Mucosa of rectum (tissue), 2 donors: ENCODE measurements around the gene NTN1.
"Not testable (repeated sequence)": the region's sequence is repeated elsewhere in the genome, so short reads cannot be mapped to it uniquely, and the experiment has no call there.

Experiments
- H3K27ac ChIP-seq, 2 donors: one replicate each; pipeline ENCODE4 v1.7.0; 2013; ENCODE audit warnings: inconsistent platforms in 2 of 2, low read depth in 2 of 2, low read length in 2 of 2
- H3K27me3 ChIP-seq, 2 donors: one replicate each; pipeline ENCODE4 v1.7.0; 2013; ENCODE audit warnings: low read length in 2 of 2; ENCODE audit not compliant: control insufficient read depth in 2 of 2, insufficient read depth in 2 of 2
- H3K36me3 ChIP-seq, 2 donors: one replicate each; pipeline ENCODE4 v1.7.0; 2013; ENCODE audit warnings: low read length in 2 of 2; ENCODE audit not compliant: control insufficient read depth in 2 of 2, insufficient read depth in 2 of 2
- H3K4me1 ChIP-seq, 2 donors: one replicate each; pipeline ENCODE4 v1.7.0; 2013; ENCODE audit warnings: low read length in 2 of 2, mild to moderate bottlenecking in 1 of 2; ENCODE audit not compliant: control insufficient read depth in 2 of 2, insufficient read depth in 2 of 2
- H3K4me3 ChIP-seq, 2 donors: one replicate each; pipeline ENCODE4 v1.7.0; 2013; ENCODE audit warnings: low read length in 2 of 2
- H3K9ac ChIP-seq, 2 donors: one replicate each; pipeline ENCODE4 v1.7.0; 2013; ENCODE audit warnings: low read length in 2 of 2, low read depth in 1 of 2, mild to moderate bottlenecking in 1 of 2
- H3K9me3 ChIP-seq, 2 donors: one replicate each; pipeline ENCODE4 v1.7.0; 2013; ENCODE audit warnings: low read length in 2 of 2; ENCODE audit not compliant: control insufficient read depth in 2 of 2
- donor health status: healthy.
- donor health status: Normal muscosa, but diverticular disease.

NTN1 gene

DNA sequence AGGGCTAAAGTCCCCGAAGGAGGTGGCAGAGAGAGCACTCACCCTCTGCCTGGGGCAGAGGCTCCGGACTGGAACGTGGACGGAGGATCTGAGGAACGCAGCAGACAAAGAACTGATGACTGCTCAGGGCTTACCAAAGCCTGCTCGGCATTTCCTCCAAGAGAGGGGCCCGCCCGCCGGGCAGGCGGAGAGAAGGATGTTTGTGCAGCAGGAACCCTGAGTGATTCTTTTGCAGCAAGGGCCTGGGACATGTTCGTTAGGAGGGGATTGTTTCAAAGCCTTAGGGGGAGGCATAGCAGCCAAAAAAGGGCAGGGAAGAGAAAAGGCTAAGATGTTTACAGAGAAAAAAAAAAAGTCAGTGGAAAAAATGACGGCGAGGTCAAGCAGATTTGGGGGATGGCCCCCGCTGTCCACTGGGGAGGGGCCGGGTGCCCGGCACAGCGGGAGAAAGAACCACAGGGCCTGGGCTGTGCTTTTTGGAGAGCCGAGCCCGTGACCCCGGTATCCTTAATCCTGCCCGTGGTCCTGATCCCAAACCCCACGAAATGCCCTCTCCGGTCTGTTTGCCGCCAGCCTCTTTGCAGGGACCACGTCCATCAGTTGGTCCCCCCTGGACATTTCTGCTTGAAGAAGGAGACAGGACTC, 129.3 kb downstream of the NTN1 start:
- no peak overlapping the region for H3K9ac ChIP-seq
- no peaks in the 10 kb centered on the region for H3K9me3 ChIP-seq
- H3K4me1 ChIP-seq = peaks cover 3 to 10% of the 10 kb centered on the region in 2 donors
- no peaks in the 10 kb centered on the region for H3K36me3 ChIP-seq
- H3K27ac ChIP-seq = peak overlapping the region; percentile 19 to 71
- no peak overlapping the region for H3K4me3 ChIP-seq
- H3K27me3 ChIP-seq = no peaks in the 10 kb centered on the region

- H3K27ac ChIP-seq = peak overlapping the region in 1 of 2 donors; percentile 71
- H3K4me3 ChIP-seq = no peak overlapping the region
- H3K9ac ChIP-seq = no peak overlapping the region
- H3K4me1 ChIP-seq = peaks cover 3 to 10% of the 10 kb centered on the region in 2 donors
- H3K27me3 ChIP-seq = no peaks in the 10 kb centered on the region
- H3K36me3 ChIP-seq = no peaks in the 10 kb centered on the region
- H3K9me3 ChIP-seq = no peaks in the 10 kb centered on the region
Measured at GRCh38 chr17:9151091-9151490, 129.8 kb downstream of the NTN1 start.

DNA sequence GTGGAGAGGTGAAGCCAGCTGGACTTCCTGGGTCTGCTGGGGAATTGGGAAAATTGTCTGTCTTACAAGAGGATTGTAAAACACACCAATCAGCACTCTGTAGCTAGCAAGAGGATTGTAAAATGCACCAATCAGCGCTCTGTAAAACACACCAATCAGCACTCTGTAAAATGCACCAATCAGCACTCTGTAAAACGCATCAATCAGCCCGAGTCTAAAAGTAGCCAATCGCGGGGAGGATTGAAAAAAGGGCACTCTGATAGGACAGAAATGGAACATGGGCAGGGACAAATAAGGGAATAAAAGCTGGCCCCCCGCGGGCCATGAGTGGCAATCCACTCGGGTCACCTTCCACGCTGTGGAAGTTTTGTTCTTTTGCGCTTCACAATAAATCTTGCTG, 130.4 kb downstream of the NTN1 start:
- H3K9me3 ChIP-seq, H3K4me1 ChIP-seq, H3K27me3 ChIP-seq, H3K9ac ChIP-seq, H3K4me3 ChIP-seq, H3K27ac ChIP-seq, H3K36me3 ChIP-seq: not testable (repeated sequence)

GRCh38 chr17:9158544-9159452, 137.5 kb downstream of the NTN1 start:
- Histone ChIP-seq H3K9ac (no peak overlapping the region), H3K27me3 (no peaks in the 10 kb centered on the region), H3K9me3 (no peaks in the 10 kb centered on the region), H3K4me1 (peaks cover 0 to 3% of the 10 kb centered on the region in 2 donors), H3K27ac (no peak overlapping the region), H3K4me3 (no peak overlapping the region), H3K36me3 (no peaks in the 10 kb centered on the region)

GRCh38 chr17:9162275-9162985, 141.1 kb downstream of the NTN1 start:
- H3K4me1 ChIP-seq = peaks cover 0 to 3% of the 10 kb centered on the region in 2 donors
- H3K27ac ChIP-seq = peak overlapping the region; percentile 48 to 57
- H3K4me3 ChIP-seq = no peak overlapping the region

GRCh38 chr17:9166788-9167187, 145.5 kb downstream of the NTN1 start:
- no peak overlapping the region for H3K9ac ChIP-seq
- H3K36me3 ChIP-seq = no peaks in the 10 kb centered on the region
- H3K9me3 ChIP-seq = no peaks in the 10 kb centered on the region
- no peak overlapping the region for H3K27ac ChIP-seq
- H3K4me3 ChIP-seq = no peak overlapping the region
- no peaks in the 10 kb centered on the region for H3K27me3 ChIP-seq
- H3K4me1 ChIP-seq = peaks cover 4 to 10% of the 10 kb centered on the region in 2 donors

More at GRCh38 chr17:9162275-9162985, 141.1 kb downstream of the NTN1 start:
- no peaks in the 10 kb centered on the region for H3K27me3 ChIP-seq
- no peaks in the 10 kb centered on the region for H3K36me3 ChIP-seq
- no peak overlapping the region for H3K9ac ChIP-seq
- no peaks in the 10 kb centered on the region for H3K9me3 ChIP-seq

GRCh38 chr17:9167379-9167778, 146.1 kb downstream of the NTN1 start:
- H3K4me3 ChIP-seq = no peak overlapping the region
- H3K36me3 ChIP-seq = no peaks in the 10 kb centered on the region
- H3K27ac ChIP-seq = no peak overlapping the region
- H3K9me3 ChIP-seq = no peaks in the 10 kb centered on the region
- H3K9ac ChIP-seq = no peak overlapping the region
- no peaks in the 10 kb centered on the region for H3K27me3 ChIP-seq
- peaks cover 4 to 10% of the 10 kb centered on the region in 2 donors for H3K4me1 ChIP-seq

GRCh38 chr17:9169116-9169515, 147.8 kb downstream of the NTN1 start:
- Histone ChIP-seq H3K27ac (no peak overlapping the region), H3K4me1 (peaks cover 4 to 7% of the 10 kb centered on the region in 2 donors), H3K9ac (no peak overlapping the region), H3K36me3 (no peaks in the 10 kb centered on the region), H3K9me3 (no peaks in the 10 kb centered on the region), H3K27me3 (no peaks in the 10 kb centered on the region), H3K4me3 (no peak overlapping the region)

- no peaks in the 10 kb centered on the region for H3K27me3 ChIP-seq
- no peak overlapping the region for H3K27ac ChIP-seq
- no peak overlapping the region for H3K9ac ChIP-seq
- no peaks in the 10 kb centered on the region for H3K9me3 ChIP-seq
- no peak overlapping the region for H3K4me3 ChIP-seq
- H3K4me1 ChIP-seq = peaks cover 4 to 7% of the 10 kb centered on the region in 2 donors
- H3K36me3 ChIP-seq = no peaks in the 10 kb centered on the region
Measured at GRCh38 chr17:9170336-9170735, 149.0 kb downstream of the NTN1 start.

- no peaks in the 10 kb centered on the region for H3K27me3 ChIP-seq
- H3K9ac ChIP-seq = no peak overlapping the region
- no peak overlapping the region for H3K27ac ChIP-seq
- peaks cover 4 to 7% of the 10 kb centered on the region in 2 donors for H3K4me1 ChIP-seq
- H3K4me3 ChIP-seq = no peak overlapping the region
- H3K9me3 ChIP-seq = no peaks in the 10 kb centered on the region
- no peaks in the 10 kb centered on the region for H3K36me3 ChIP-seq
Measured at GRCh38 chr17:9170853-9171252, 149.5 kb downstream of the NTN1 start.
